Heart right ventricle (tissue), 16 donors: Measurements from ENCODE around the gene SAP130. TPM values are rescaled to one million over a fixed set of nuclear protein-coding genes. Genes with fewer than 3 reads are reported as not detected.
A peak's percentile ranks its signal among the peaks of the same experiment; 100 is the strongest.

Source experiments
- ATAC-seq, 8 donors: fragments of 200-7000 bp; cut with Tn5 transposase; one replicate each; pipeline ENCODE4 v1.9.1; 2020; ENCODE audit warnings: mild to moderate bottlenecking in 8 of 8, moderate library complexity in 8 of 8, moderate number of reproducible peaks in 1 of 8
- DNase-seq, 2 donors: peaks; one replicate each; pipeline ENCODE4 v3.0.0-alpha.2; 2020
- H3K27ac ChIP-seq, 10 donors: fragments of 200-600 bp; sonication (generic) in 2 of 10; one replicate each; pipeline versions ENCODE4 v1.5.0 to v1.8.0; 2020 to 2022; ENCODE audit warnings: mild to moderate bottlenecking in 3 of 10
- H3K27me3 ChIP-seq, 7 donors: fragments of 200-600 bp; one replicate each; pipeline ENCODE4 v1.8.0; 2021 to 2022; ENCODE audit warnings: mild to moderate bottlenecking in 2 of 7
- H3K36me3 ChIP-seq, 9 donors: fragments of 200-600 bp; sonication (generic) in 1 of 9; one replicate each; pipeline versions ENCODE4 v1.5.0 to v1.8.0; 2020 to 2022; ENCODE audit warnings: mild to moderate bottlenecking in 2 of 9
- H3K4me1 ChIP-seq, 9 donors: fragments of 200-600 bp; sonication (generic) in 1 of 9; one replicate each; pipeline versions ENCODE4 v1.5.0 to v1.8.0; 2020 to 2022; ENCODE audit warnings: mild to moderate bottlenecking in 4 of 9
- H3K4me3 ChIP-seq, 10 donors: fragments of 200-600 bp; sonication (generic) in 2 of 10; one replicate each; pipeline versions ENCODE4 v1.5.0 to v1.8.0; 2020 to 2022; ENCODE audit warnings: mild to moderate bottlenecking in 7 of 10, moderate library complexity in 2 of 10
- H3K9me3 ChIP-seq, 11 donors: fragments of 200-600 bp in 10 of 11; sonication (generic) in 2 of 11; one replicate each; pipeline versions ENCODE4 v1.5.0 to v1.8.0; 2013 to 2022; ENCODE audit warnings: mild to moderate bottlenecking in 2 of 11, control low read depth in 1 of 11, moderate library complexity in 1 of 11
- WGBS, 2 donors: extraction: QIAGEN DNeasy Blood & Tissue Kit; methylation state at CpG; one replicate each; pipeline ENCODE4 v1.1.7; 2013; ENCODE audit warnings: inconsistent platforms in 1 of 2; 5-methylcytosine and 5-hydroxymethylcytosine counted together
- intact Hi-C, 10 donors: fragments of 100-400 bp; cut with DNase I; formaldehyde crosslinking; loops; one replicate each; pipeline versions ENCODE4 v1.11.1 to v1.14.2; 2022
- polyA plus RNA-seq, 2 donors: library from polyadenylated mRNA; stranded (reverse); fragments of 200-250 nt; gene quantifications; one replicate each; pipeline ENCODE4 v1.2.3, GENCODE V29; 2013
- total RNA-seq, 10 donors: library from RNA; stranded (reverse); fragmentation: NEBNext Ultra II Directional in 3 of 10; extraction: Animal tissue kit (Norgen Biotek cat#: 25700) in 3 of 10; gene quantifications; one replicate each; pipeline versions ENCODE4 v1.2.1 to v1.2.4, GENCODE V29; 2021 to 2023
- TF ChIP-seq, protein P1 (sequence below), 9 donors: fragments of 200-600 bp; sonication (generic) in 2 of 9; IDR thresholded peaks; one replicate each; pipeline versions ENCODE4 v1.5.0 to v1.8.0; 2021 to 2022; ENCODE audit warnings: antibody characterized with exemption in 9 of 9, mild to moderate bottlenecking in 5 of 9, moderate library complexity in 1 of 9
- donor health status: Arrhythmogenic right ventricular cardiomyopathy.
- donor health status: ischemic (EF 13 %, LVEDD 7.1; RV severe dilation, severe dysfunction).
- donor health status: healthy with polysubstance abuse.
- donor health status: DM: no; HTN: yes; CAD: no.
- donor health status: DM: no; HTN: no; CAD: no.
- donor health status: ischemic (EF 25% LVEDD 6.9; RV normal size, moderate dysfunction).
- donor health status: ischemic (EF 25% LVEDD 5.7; RV mildly dilated, moderate dysfunction).
- donor health status: healthy.
- donor health status: DM: yes; HTN: yes; CAD: no.
- donor health status: Ischemic cardiomyopathy.
- donor health status: ischemic (EF 35%, LVEDD 5.7; RV mildly dilated, moderate dysfunction).
- donor health status: nonischemic (EF 11% LVEDD 7.7; RV severe dilation, severe dysfunction).
- donor health status: DM: yes; HTN: yes; CAD: no.
- donor health status: PGD.
- donor health status: ischemic (EF 29% LVEDD 5.4; RV normal size, mild dysfunction).
- donor health status: nonischemic (EF 23%, LVEDD 6.1; RV moderate dilation, normal function).

SAP130 gene
- total and polyA plus RNA-seq, 12 donors = 4.8 to 20.4 (median 16.6) TPM

- DNase-seq (no peak), ATAC-seq (no peak)
- TF ChIP-seq, protein P1, sequence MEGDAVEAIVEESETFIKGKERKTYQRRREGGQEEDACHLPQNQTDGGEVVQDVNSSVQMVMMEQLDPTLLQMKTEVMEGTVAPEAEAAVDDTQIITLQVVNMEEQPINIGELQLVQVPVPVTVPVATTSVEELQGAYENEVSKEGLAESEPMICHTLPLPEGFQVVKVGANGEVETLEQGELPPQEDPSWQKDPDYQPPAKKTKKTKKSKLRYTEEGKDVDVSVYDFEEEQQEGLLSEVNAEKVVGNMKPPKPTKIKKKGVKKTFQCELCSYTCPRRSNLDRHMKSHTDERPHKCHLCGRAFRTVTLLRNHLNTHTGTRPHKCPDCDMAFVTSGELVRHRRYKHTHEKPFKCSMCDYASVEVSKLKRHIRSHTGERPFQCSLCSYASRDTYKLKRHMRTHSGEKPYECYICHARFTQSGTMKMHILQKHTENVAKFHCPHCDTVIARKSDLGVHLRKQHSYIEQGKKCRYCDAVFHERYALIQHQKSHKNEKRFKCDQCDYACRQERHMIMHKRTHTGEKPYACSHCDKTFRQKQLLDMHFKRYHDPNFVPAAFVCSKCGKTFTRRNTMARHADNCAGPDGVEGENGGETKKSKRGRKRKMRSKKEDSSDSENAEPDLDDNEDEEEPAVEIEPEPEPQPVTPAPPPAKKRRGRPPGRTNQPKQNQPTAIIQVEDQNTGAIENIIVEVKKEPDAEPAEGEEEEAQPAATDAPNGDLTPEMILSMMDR (IDR thresholded peaks at IDR 0.05) = no peak
- intact Hi-C loops = no loop called here
- Histone ChIP-seq H3K36me3 (no peaks in the 10 kb centered on the region), H3K27me3 (peaks cover 0 to 5% (median 0%) of the 10 kb centered on the region in 7 donors), H3K4me3 (no peak overlapping the region), H3K4me1 (no peaks in the 10 kb centered on the region), H3K9me3 (peaks cover 0 to 36% (median 19%) of the 10 kb centered on the region in 11 donors), H3K27ac (no peak overlapping the region)
- 85 to 88% methylated on average over 5 of the region's 5 CpGs for WGBS, 2 donors
Observed at GRCh38 chr2:128037649-128038048, 9.8 kb upstream of the SAP130 start.

DNA sequence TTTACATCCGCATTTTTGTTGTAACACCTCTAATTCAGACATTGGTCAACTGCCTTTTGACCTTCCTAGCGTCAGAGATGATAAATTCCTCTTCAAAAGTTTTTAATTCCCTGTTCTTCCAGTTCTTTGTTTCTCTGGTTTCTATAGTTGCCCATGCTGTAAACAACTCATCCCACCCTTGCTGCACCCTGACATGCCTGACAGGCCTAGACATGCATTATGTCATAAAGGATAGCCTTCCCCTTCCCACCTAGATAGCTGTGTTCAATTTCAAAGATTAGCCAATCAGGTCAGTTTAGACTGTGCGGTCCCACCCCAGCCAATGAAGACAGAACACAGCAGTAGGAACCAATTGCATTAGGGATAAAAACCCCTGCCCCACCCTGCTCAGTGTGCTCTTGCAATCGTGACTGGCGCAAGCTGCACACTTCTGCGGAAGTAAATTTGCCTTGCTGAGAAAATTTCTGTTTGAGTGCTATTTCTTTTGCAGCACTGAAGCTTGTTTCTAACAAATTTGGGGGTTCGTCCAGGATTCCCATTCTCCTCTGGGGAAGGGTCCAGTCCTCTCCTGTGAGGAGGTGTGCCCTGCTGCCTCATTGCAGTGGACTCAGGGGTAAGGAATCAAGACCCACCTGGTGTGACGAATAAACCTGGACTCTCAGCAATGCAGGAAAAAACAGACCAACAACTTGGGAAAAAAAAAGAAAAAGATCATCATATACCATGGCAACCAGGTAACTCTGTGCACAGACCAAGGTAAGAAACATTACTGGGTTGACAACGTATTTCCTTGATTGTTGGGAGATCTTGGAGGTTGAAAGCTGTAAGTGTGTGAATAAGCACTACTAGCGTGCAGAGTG, 9.1 kb upstream of the SAP130 start:
- H3K4me3 ChIP-seq = no peak overlapping the region
- H3K36me3 ChIP-seq = no peaks in the 10 kb centered on the region
- WGBS, 2 donors = 86 to 88% methylated on average over 10 of the region's 10 CpGs
- intact Hi-C loops = no loop called here
- ATAC-seq (no peak), DNase-seq (no peak)
- peaks cover 0 to 5% (median 0%) of the 10 kb centered on the region in 7 donors for H3K27me3 ChIP-seq
- no peaks in the 10 kb centered on the region for H3K4me1 ChIP-seq
- H3K9me3 ChIP-seq = peaks cover 0 to 36% (median 18%) of the 10 kb centered on the region in 11 donors
- TF ChIP-seq, protein P1 (IDR thresholded peaks at IDR 0.05) = no peak
- no peak overlapping the region for H3K27ac ChIP-seq

DNA sequence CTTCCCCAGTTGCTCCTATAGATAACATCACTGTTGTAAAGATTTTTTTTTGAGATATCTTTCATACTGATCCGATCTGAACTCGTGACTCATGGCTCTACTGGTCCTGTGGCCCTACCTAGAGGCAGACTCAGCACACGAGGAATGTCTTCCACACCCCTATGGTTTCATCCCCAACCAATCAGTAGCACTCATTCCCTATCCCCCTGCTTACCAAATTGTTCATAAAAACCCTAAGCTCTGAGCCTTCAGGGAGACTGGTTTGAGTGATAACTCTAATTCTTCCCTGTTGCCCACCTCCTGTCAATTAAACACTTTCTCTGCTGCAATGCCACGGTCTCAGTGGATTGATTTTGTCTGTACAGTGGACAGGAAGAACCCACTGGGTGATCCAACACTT, 4.2 kb upstream of the SAP130 start:
- Histone ChIP-seq H3K27ac (no peak overlapping the region), H3K9me3 (peaks cover 0 to 25% (median 8%) of the 10 kb centered on the region in 11 donors), H3K4me3 (no peak overlapping the region), H3K27me3 (no peaks in the 10 kb centered on the region), H3K36me3 (no peaks in the 10 kb centered on the region), H3K4me1 (peaks cover 0 to 7% (median 6%) of the 10 kb centered on the region in 9 donors)
- intact Hi-C loops = loop anchor here in 1 of 10 donors (5.0 kb wide), 1 partner anchor 55 kb away; no protein-coding TSS in a partner anchor
- DNase-seq = no peak
- no peak for ATAC-seq
- TF ChIP-seq, protein P1 (IDR thresholded peaks at IDR 0.05) = no peak
- WGBS, 2 donors = 73 to 78% methylated on average over 4 of the region's 4 CpGs

DNA sequence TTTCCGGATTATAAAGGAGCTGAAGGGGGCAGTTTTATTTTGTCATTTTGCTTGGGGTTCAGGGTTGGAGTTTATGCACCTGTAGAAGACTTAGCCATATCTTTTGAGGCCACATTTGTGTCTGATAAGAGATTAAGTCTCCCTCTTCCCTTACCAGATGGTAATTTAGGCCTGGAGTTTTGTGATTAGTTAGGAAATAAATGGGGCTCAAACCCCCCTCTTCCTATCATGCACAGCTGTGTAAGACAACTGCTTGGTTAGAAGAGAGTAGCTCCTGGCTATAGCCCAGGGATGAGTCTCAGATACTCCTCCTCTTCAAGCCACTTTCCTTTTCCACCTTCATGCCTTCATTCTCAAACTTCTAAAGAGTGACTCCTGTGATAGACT, 802 bp upstream of the SAP130 start:
- WGBS, 2 donors = 0 to 6% methylated on average over 1 of the region's 1 CpG

More for the DNA sequence above, 802 bp upstream of the SAP130 start:
- ATAC-seq = no peak
- no peak for DNase-seq
- Histone ChIP-seq H3K27me3 (no peaks in the 10 kb centered on the region), H3K4me1 (peaks cover 8 to 20% (median 16%) of the 10 kb centered on the region in 9 donors), H3K9me3 (peaks cover 0 to 10% (median 0%) of the 10 kb centered on the region in 11 donors), H3K4me3 (peak overlapping the region; percentile 82 to 99 (median 97)), H3K36me3 (peaks cover 0 to 16% (median 0%) of the 10 kb centered on the region in 9 donors), H3K27ac (peak overlapping the region in 9 of 10 donors; percentile 92 to 99 (median 96))
- TF ChIP-seq, protein P1 (IDR thresholded peaks at IDR 0.05) = no peak
- intact Hi-C loops = loop anchor here in 8 of 10 donors (1.0 to 10.0 kb wide), 4 partner anchors 63 to 144 kb away; partner anchors contain the start of genes UGGT1 (in 6 of the 8) and AMMECR1L (in 4 of the 8)
